ENCODE measurements around the gene FAM187B.

The FAM187B gene

DNA sequence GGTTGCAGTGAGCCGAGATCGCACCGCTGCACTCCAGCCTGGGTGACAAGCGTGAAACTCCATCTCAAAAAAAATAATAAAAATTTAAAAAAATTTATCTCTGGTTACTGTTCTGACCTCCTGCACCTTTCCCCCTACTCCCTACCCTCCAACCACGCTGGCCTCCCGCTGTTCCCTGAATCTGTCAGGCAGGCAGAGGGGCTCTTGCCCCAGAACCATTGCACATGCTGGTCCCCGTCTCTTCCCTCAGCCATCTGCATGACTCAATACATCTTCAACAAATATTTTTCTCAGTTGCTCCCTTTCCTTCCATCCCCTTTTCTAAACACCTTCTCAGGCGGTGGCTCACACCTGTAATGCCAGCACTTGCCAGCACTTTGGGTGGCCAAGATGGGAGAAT lies 1.1 kb upstream of the FAM187B start:
- TF ChIP-seq, protein P1, sequence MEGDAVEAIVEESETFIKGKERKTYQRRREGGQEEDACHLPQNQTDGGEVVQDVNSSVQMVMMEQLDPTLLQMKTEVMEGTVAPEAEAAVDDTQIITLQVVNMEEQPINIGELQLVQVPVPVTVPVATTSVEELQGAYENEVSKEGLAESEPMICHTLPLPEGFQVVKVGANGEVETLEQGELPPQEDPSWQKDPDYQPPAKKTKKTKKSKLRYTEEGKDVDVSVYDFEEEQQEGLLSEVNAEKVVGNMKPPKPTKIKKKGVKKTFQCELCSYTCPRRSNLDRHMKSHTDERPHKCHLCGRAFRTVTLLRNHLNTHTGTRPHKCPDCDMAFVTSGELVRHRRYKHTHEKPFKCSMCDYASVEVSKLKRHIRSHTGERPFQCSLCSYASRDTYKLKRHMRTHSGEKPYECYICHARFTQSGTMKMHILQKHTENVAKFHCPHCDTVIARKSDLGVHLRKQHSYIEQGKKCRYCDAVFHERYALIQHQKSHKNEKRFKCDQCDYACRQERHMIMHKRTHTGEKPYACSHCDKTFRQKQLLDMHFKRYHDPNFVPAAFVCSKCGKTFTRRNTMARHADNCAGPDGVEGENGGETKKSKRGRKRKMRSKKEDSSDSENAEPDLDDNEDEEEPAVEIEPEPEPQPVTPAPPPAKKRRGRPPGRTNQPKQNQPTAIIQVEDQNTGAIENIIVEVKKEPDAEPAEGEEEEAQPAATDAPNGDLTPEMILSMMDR (IDR thresholded peaks at IDR 0.05; ENCODE audit: insufficient read depth, low read length), result no peak
- no peak for TF ChIP-seq SPI1 (IDR thresholded peaks at IDR 0.05; ENCODE audit: borderline replicate concordance, low read depth)
- TF ChIP-seq, protein P2, sequence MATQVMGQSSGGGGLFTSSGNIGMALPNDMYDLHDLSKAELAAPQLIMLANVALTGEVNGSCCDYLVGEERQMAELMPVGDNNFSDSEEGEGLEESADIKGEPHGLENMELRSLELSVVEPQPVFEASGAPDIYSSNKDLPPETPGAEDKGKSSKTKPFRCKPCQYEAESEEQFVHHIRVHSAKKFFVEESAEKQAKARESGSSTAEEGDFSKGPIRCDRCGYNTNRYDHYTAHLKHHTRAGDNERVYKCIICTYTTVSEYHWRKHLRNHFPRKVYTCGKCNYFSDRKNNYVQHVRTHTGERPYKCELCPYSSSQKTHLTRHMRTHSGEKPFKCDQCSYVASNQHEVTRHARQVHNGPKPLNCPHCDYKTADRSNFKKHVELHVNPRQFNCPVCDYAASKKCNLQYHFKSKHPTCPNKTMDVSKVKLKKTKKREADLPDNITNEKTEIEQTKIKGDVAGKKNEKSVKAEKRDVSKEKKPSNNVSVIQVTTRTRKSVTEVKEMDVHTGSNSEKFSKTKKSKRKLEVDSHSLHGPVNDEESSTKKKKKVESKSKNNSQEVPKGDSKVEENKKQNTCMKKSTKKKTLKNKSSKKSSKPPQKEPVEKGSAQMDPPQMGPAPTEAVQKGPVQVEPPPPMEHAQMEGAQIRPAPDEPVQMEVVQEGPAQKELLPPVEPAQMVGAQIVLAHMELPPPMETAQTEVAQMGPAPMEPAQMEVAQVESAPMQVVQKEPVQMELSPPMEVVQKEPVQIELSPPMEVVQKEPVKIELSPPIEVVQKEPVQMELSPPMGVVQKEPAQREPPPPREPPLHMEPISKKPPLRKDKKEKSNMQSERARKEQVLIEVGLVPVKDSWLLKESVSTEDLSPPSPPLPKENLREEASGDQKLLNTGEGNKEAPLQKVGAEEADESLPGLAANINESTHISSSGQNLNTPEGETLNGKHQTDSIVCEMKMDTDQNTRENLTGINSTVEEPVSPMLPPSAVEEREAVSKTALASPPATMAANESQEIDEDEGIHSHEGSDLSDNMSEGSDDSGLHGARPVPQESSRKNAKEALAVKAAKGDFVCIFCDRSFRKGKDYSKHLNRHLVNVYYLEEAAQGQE (IDR thresholded peaks at IDR 0.05; ENCODE audit: insufficient replicate concordance, low read depth), result no peak
- TF ChIP-seq GABPA (IDR thresholded peaks at IDR 0.05; ENCODE audit: low read depth), result no peak
- TF ChIP-seq POLR2AphosphoS5 (IDR thresholded peaks at IDR 0.05; ENCODE audit: low read depth), result no peak
- no peak overlapping the region for H3K27ac ChIP-seq (replicated peaks)
- DNase-seq (ENCODE audit: low read depth in 1 of 2, low spot score in 1 of 2), result no peak
- no peaks in the 10 kb centered on the region for H3K27me3 ChIP-seq (ENCODE audit: insufficient read depth, poor library complexity, severe bottlenecking)
- H3K4me3 ChIP-seq (replicated peaks; ENCODE audit: insufficient read depth, low read length), result no peak overlapping the region

DNA sequence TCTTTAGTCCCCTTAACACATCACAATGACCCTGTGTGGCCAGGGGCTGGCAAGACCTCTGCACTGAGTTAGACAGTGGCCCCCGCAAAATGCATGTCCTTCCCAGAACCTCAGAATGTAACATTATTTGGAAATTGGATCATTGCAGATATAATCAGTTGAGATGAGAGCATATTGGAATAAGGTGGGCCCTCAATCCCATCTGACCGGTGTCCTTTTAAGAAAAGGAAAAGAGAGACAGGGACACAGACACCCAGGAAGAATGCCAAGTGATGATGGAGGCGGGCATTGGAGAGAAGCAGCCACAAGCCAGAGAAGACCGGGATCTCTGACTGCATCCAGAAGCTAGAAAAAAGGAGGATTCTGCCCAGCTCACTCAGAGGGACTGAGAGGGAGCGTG lies 1.8 kb downstream of the FAM187B start:
- Histone ChIP-seq H3K27me3 (ENCODE audit: insufficient read depth, poor library complexity, severe bottlenecking) (no peaks in the 10 kb centered on the region), H3K4me3 (replicated peaks; ENCODE audit: insufficient read depth, low read length) (no peak overlapping the region), H3K27ac (replicated peaks) (no peak overlapping the region)
- TF ChIP-seq, protein P1 (IDR thresholded peaks at IDR 0.05; ENCODE audit: insufficient read depth, low read length), result no peak
- TF ChIP-seq SPI1 (IDR thresholded peaks at IDR 0.05; ENCODE audit: borderline replicate concordance, low read depth), result no peak
- TF ChIP-seq, protein P2 (IDR thresholded peaks at IDR 0.05; ENCODE audit: insufficient replicate concordance, low read depth), result no peak
- TF ChIP-seq POLR2AphosphoS5 (IDR thresholded peaks at IDR 0.05; ENCODE audit: low read depth), result no peak
- TF ChIP-seq GABPA (IDR thresholded peaks at IDR 0.05; ENCODE audit: low read depth), result no peak
- no peak for DNase-seq (ENCODE audit: low read depth in 1 of 2, low spot score in 1 of 2)

DNA sequence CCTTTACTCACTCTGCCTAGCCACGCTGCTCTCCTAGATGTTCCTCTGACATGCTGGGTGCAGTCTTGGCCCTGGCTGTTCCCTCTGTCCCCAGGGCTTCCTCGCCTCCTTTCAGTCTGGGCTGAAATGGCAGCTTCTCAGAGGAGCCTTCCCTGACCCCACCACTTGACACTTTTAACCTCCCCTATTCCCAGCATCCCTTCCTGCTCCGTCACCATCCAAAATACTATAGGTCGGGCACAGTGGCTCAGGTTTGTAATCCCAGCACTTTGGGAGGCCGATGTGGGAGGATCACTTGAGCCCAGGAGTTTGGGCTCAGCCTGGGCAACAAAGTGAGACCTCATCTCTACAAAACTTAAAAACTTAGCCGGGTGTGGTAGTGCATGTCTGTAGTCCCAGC lies 2.6 kb downstream of the FAM187B start:
- no peak overlapping the region for H3K4me3 ChIP-seq (replicated peaks; ENCODE audit: insufficient read depth, low read length)
- DNase-seq (ENCODE audit: low read depth in 1 of 2, low spot score in 1 of 2), result no peak
- no peaks in the 10 kb centered on the region for H3K27me3 ChIP-seq (ENCODE audit: insufficient read depth, poor library complexity, severe bottlenecking)
- no peak overlapping the region for H3K27ac ChIP-seq (replicated peaks)
- TF ChIP-seq, protein P1 (IDR thresholded peaks at IDR 0.05; ENCODE audit: insufficient read depth, low read length), result no peak
- TF ChIP-seq, protein P2 (IDR thresholded peaks at IDR 0.05; ENCODE audit: insufficient replicate concordance, low read depth), result no peak
- TF ChIP-seq POLR2AphosphoS5 (IDR thresholded peaks at IDR 0.05; ENCODE audit: low read depth) (no peak), GABPA (IDR thresholded peaks at IDR 0.05; ENCODE audit: low read depth) (no peak), SPI1 (IDR thresholded peaks at IDR 0.05; ENCODE audit: borderline replicate concordance, low read depth) (no peak)

Data from HL-60 (cell line).